Hepatocyte (in vitro differentiated cells): Measurements from ENCODE around the gene IDH3A. TPM values are rescaled to one million over a fixed set of nuclear protein-coding genes. Genes with fewer than 3 reads are reported as not detected.

Experiments
- DNase-seq: peaks from one replicate; pipeline ENCODE4 v3.0.0-alpha.2; 2016; ENCODE audit warnings: low spot score
- H2AFZ ChIP-seq: fragments of 200-600 bp; sonication (generic); 2 replicates; pipeline ENCODE4 v1.6.0; 2016; ENCODE audit warnings: antibody characterized with exemption, mild to moderate bottlenecking
- H3K27ac ChIP-seq: fragments of 200-600 bp; sonication (generic); 2 replicates; pipeline ENCODE4 v1.5.1; 2016; ENCODE audit warnings: mild to moderate bottlenecking
- H3K27me3 ChIP-seq: fragments of 200-600 bp; sonication (generic); 2 replicates; pipeline ENCODE4 v1.6.1; 2016
- H3K36me3 ChIP-seq: fragments of 200-600 bp; sonication (generic); replicated peaks from 2 replicates; pipeline ENCODE4 v1.5.1; 2016; ENCODE audit warnings: low read depth; ENCODE audit not compliant: insufficient read depth
- H3K4me1 ChIP-seq: fragments of 200-600 bp; sonication (generic); 2 replicates; pipeline ENCODE4 v1.5.1; 2016; ENCODE audit warnings: mild to moderate bottlenecking, moderate library complexity; ENCODE audit not compliant: insufficient read depth
- H3K4me2 ChIP-seq: fragments of 200-600 bp; sonication (generic); 2 replicates; pipeline ENCODE4 v1.6.0; 2016
- H3K4me3 ChIP-seq: fragments of 200-600 bp; sonication (generic); 2 replicates; pipeline ENCODE4 v1.5.1; 2016; ENCODE audit warnings: mild to moderate bottlenecking
- H3K79me2 ChIP-seq: fragments of 200-600 bp; sonication (generic); 2 replicates; pipeline ENCODE4 v1.6.0; 2017; ENCODE audit warnings: mild to moderate bottlenecking
- H3K9me2 ChIP-seq: fragments of 200-600 bp; sonication (generic); replicated peaks from 2 replicates; pipeline ENCODE4 v1.6.0; 2017; ENCODE audit warnings: mild to moderate bottlenecking; ENCODE audit not compliant: insufficient read depth
- H3K9me3 ChIP-seq: fragments of 200-600 bp; sonication (generic); 2 replicates; pipeline ENCODE4 v1.5.1; 2016; ENCODE audit warnings: low read depth, mild to moderate bottlenecking
- H4K20me1 ChIP-seq: fragments of 200-600 bp; sonication (generic); 2 replicates; pipeline ENCODE4 v1.6.0; 2016; ENCODE audit warnings: mild to moderate bottlenecking; ENCODE audit not compliant: insufficient read depth, poor library complexity, severe bottlenecking
- CTCF ChIP-seq: fragments of 200-600 bp; sonication (generic); IDR thresholded peaks from 2 replicates; pipeline ENCODE4 v1.5.1; 2016; ENCODE audit warnings: antibody characterized with exemption, mild to moderate bottlenecking; ENCODE audit not compliant: poor library complexity
- EZH2 ChIP-seq: fragments of 200-600 bp; sonication (generic); IDR thresholded peaks from 2 replicates; pipeline ENCODE4 v1.6.1; 2016; ENCODE audit warnings: antibody characterized with exemption, mild to moderate bottlenecking, borderline replicate concordance
- EZH2phosphoT487 ChIP-seq: fragments of 200-600 bp; sonication (generic); IDR thresholded peaks from one replicate; pipeline ENCODE4 v1.6.1; 2018; ENCODE audit warnings: antibody characterized with exemption, mild to moderate bottlenecking, low read depth, moderate library complexity; ENCODE audit not compliant: unreplicated experiment, severe bottlenecking
- WGBS: methylation state at CpG from one replicate; pipeline ENCODE4 v1.1.6; 2016; ENCODE audit warnings: low lambda C conversion rate; ENCODE audit errors: missing lambda C conversion rate; 5-methylcytosine and 5-hydroxymethylcytosine counted together
- polyA plus RNA-seq: library from polyadenylated mRNA; unstranded; fragments of >200 nt; fragmentation: Nextera tagmentation; extraction: Ambion mirVana; gene quantifications from 2 replicates; pipeline ENCODE4 v1.2.1, GENCODE V29; 2016
- total RNA-seq: library from RNA; depleted of rRNA; stranded (reverse); fragments of >200 nt; gene quantifications from 2 replicates; pipeline ENCODE4 v1.2.3, GENCODE V29; 2014

IDH3A gene
- total and polyA plus RNA-seq, 2 experiments from 2014 or later, result 62.3 to 102 TPM

DNA sequence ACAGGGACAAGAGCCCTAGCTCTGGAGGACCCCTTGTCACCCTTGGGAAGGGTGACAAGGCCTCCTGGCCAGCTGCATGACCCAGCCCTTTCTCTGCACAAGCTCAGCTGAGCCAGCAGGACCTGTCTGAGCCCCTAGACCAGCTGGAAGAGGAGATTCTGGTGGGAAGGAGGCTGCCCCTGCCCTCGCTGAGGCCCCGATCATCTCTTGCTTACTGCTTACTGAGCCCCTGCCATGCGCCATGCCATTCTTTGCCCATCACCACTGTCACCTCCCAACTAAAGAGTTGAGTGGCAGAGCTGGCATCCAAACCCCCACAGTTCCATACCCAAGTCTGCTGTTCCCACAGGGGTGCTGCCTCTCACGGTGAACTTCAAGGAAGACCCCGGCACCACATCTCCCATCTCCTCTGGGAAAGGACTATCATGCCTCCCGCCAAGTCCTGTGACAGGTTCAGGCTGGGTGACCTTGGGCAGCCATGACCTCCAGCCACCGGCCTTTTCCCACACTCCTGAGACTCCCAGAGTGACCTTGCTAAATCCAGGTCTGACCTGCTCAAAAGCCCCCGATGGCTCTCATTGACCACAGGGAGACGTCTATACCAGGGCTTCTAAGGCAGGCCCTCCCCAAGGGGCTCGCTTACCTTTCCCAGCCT, 51.2 kb downstream of the IDH3A start:
- DNase-seq, result peak; percentile 3
- no peak overlapping the region for H3K4me2 ChIP-seq
- WGBS, result 96% methylated on average over 10 of the region's 10 CpGs
- H3K4me3 ChIP-seq, result no peak overlapping the region
- no peaks in the 10 kb centered on the region for H3K4me1 ChIP-seq
- no peaks in the 10 kb centered on the region for H3K9me3 ChIP-seq
- H3K36me3 ChIP-seq, result no peaks in the 10 kb centered on the region
- H3K79me2 ChIP-seq, result no peaks in the 10 kb centered on the region
- TF ChIP-seq CTCF (no peak), EZH2phosphoT487 (no peak), EZH2 (no peak)
- H3K9me2 ChIP-seq, result no peaks in the 10 kb centered on the region
- no peaks in the 10 kb centered on the region for H3K27me3 ChIP-seq
- no peak overlapping the region for H3K27ac ChIP-seq
- no peak overlapping the region for H2AFZ ChIP-seq
- no peaks in the 10 kb centered on the region for H4K20me1 ChIP-seq

GRCh38 chr15:78201281-78202190, 52.4 kb downstream of the IDH3A start:
- H3K27ac ChIP-seq, result no peak overlapping the region
- no peaks in the 10 kb centered on the region for H3K36me3 ChIP-seq
- H2AFZ ChIP-seq, result no peak overlapping the region
- no peaks in the 10 kb centered on the region for H3K9me3 ChIP-seq
- H4K20me1 ChIP-seq, result no peaks in the 10 kb centered on the region
- H3K4me2 ChIP-seq, result no peak overlapping the region
- WGBS, result 83% methylated on average over 10 of the region's 10 CpGs
- H3K27me3 ChIP-seq, result no peaks in the 10 kb centered on the region
- H3K79me2 ChIP-seq, result no peaks in the 10 kb centered on the region
- no peak overlapping the region for H3K4me3 ChIP-seq
- TF ChIP-seq EZH2phosphoT487, result no peak
- TF ChIP-seq EZH2, result no peak
- no peak for TF ChIP-seq CTCF
- H3K9me2 ChIP-seq, result no peaks in the 10 kb centered on the region
- DNase-seq, result no peak
- H3K4me1 ChIP-seq, result no peaks in the 10 kb centered on the region

GRCh38 chr15:78203346-78204225, 54.4 kb downstream of the IDH3A start:
- H2AFZ ChIP-seq, result no peak overlapping the region
- H3K9me2 ChIP-seq, result no peaks in the 10 kb centered on the region
- no peaks in the 10 kb centered on the region for H3K79me2 ChIP-seq
- WGBS, result 83% methylated on average over 14 of the region's 14 CpGs
- no peaks in the 10 kb centered on the region for H3K9me3 ChIP-seq
- H3K27ac ChIP-seq, result no peak overlapping the region
- H4K20me1 ChIP-seq, result no peaks in the 10 kb centered on the region
- no peaks in the 10 kb centered on the region for H3K27me3 ChIP-seq
- TF ChIP-seq EZH2 (no peak), EZH2phosphoT487 (no peak), CTCF (no peak)
- H3K4me3 ChIP-seq, result no peak overlapping the region
- no peaks in the 10 kb centered on the region for H3K36me3 ChIP-seq
- peak; percentile 2 for DNase-seq
- H3K4me1 ChIP-seq, result peaks cover 6% of the 10 kb centered on the region
- no peak overlapping the region for H3K4me2 ChIP-seq
